Activated CD4-positive, alpha-beta T cell treated with anti-CD3 and anti-CD28 coated beads, Interleukin-2, amount 10 ng/mL, durations not matched to agents 24 days and 14 days (primary cell): ENCODE measurements around the gene SNRPD3. TPM values are rescaled to one million over a fixed set of nuclear protein-coding genes. Genes with fewer than 3 reads are reported as not detected.

ENCODE experiments used
- DNase-seq: peaks from one replicate; pipeline ENCODE4 v3.0.0; 2022
- H3K27ac Mint-ChIP-seq: one replicate; pipeline ENCODE4 v1.8.0; 2022; ENCODE audit warnings: mild to moderate bottlenecking, mixed read lengths
- H3K27me3 Mint-ChIP-seq: one replicate; pipeline ENCODE4 v1.8.0; 2022; ENCODE audit warnings: mixed read lengths
- H3K36me3 Mint-ChIP-seq: one replicate; pipeline ENCODE4 v1.8.0; 2022; ENCODE audit warnings: low read depth, mild to moderate bottlenecking, mixed read lengths
- H3K4me1 Mint-ChIP-seq: one replicate; pipeline ENCODE4 v1.8.0; 2021; ENCODE audit warnings: mixed read lengths
- H3K4me3 Mint-ChIP-seq: one replicate; pipeline ENCODE4 v1.8.0; 2022; ENCODE audit warnings: mild to moderate bottlenecking, moderate library complexity, mixed read lengths
- H3K9me3 Mint-ChIP-seq: one replicate; pipeline ENCODE4 v1.8.0; 2021; ENCODE audit warnings: mixed read lengths
- intact Hi-C: fragments of 100-400 bp; cut with micrococcal nuclease; formaldehyde crosslinking; loops from one replicate; pipeline ENCODE4 v1.15.1; 2023
- total RNA-seq: library from RNA; stranded (reverse); gene quantifications from 2 replicates; pipeline ENCODE4 v1.2.3, GENCODE V29; 2022

The SNRPD3 gene
- total RNA-seq, 1 donor from 2014 or later = 166 TPM

DNA sequence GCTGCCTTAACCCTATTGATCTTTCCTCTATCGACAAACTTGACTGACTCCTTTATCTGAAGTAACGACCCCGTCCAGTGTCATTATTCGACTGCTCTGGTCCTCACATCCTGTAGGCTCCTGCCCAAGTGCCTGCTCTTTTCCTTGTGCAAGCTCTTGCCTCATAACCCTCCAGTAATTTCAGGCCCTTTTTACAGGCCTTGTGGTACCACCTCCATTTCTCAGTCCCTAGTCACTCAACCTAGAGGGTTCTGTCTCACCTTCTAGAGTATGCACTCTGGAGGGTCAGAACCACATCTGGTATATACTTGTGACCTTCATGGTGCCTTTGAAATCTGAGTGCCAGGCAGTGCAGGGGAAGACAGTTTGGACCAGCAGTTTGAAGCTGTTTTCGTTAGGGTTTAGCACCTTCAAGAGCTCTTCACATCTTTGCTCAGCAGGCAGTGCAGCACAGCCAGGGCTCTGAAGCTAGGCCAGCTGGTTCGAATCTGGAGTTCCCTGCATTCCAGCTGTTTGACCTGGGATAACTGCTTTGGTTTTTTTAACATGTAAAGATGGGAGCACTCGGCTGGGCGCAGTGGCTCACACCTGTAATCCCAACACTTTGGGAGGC, 11.2 kb downstream of the SNRPD3 start:
- Mint-ChIP-seq H3K9me3 (no peaks in the 10 kb centered on the region), H3K36me3 (peaks cover 59% of the 10 kb centered on the region), H3K27ac (no peak overlapping the region), H3K4me3 (no peak overlapping the region), H3K4me1 (peaks cover 18% of the 10 kb centered on the region), H3K27me3 (no peaks in the 10 kb centered on the region)
- intact Hi-C loops = no loop called here
- no peak for DNase-seq

DNA sequence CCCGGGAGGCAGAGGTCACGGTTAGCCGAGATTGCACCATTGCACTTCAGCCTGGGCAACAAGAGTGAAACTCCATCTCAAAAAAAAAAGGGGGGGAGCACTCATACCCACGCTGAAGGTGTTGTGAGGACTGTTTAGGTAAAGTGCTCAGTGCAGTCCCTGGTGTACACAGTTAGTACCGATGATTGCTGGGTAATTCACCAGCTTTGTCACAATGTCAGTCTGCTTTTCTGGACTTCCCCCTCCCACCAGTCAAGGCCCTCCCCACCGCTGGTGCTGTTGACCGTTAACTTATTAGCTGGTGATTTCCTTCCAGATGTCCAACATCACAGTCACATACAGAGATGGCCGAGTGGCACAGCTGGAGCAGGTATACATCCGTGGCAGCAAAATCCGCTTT, 11.9 kb downstream of the SNRPD3 start:
- peaks cover 58% of the 10 kb centered on the region for H3K36me3 Mint-ChIP-seq
- H3K9me3 Mint-ChIP-seq = no peaks in the 10 kb centered on the region
- H3K4me3 Mint-ChIP-seq = no peak overlapping the region

DNA sequence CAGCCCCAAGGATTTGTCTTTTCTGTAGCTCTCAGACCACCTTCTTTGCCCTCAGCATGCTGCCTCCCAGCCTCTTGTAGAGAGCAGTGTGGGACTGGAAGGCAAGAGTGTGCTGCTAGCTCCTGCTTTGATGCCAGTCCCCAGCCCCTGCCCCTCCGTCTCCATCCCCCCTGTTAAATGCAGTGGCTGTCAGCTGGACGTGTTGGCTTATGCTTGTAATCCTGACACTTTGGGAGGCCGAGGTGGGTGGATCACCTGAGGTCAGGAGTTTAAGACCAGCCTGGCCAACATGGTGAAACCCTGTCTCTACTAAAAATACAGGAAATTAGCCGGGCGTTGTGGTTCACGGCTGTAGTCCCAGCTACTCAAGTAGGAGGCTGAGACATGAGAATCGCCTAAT, 15.5 kb downstream of the SNRPD3 start:
- no peak overlapping the region for H3K4me3 Mint-ChIP-seq
- H3K27ac Mint-ChIP-seq = no peak overlapping the region
- peaks cover 4% of the 10 kb centered on the region for H3K4me1 Mint-ChIP-seq
- intact Hi-C loops = no loop called here
- H3K36me3 Mint-ChIP-seq = peaks cover 66% of the 10 kb centered on the region
- H3K9me3 Mint-ChIP-seq = no peaks in the 10 kb centered on the region
- H3K27me3 Mint-ChIP-seq = no peaks in the 10 kb centered on the region
- no peak for DNase-seq

More for the DNA sequence above, 11.9 kb downstream of the SNRPD3 start:
- H3K27me3 Mint-ChIP-seq = no peaks in the 10 kb centered on the region
- H3K27ac Mint-ChIP-seq = no peak overlapping the region
- DNase-seq = no peak
- intact Hi-C loops = no loop called here
- peaks cover 17% of the 10 kb centered on the region for H3K4me1 Mint-ChIP-seq

DNA sequence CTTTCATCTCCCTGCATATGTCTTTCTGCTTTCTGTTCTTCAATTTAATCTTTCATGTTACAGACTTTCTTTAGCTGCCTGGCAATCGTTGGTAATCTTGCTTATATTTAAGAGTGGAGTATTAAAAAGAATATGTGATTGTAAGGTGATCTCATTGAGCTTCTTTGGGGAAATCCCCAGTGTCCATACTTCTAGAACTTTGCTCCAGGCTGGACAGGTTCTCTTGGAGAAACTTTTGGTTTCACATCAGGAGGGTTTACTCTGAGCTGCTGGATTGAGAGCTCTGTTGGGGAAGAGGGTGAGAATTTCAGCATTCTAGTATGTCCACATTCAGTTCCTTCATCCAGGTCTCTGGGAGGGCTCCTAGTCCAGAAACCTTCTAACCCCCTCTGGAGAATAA, 21.0 kb downstream of the SNRPD3 start:
- intact Hi-C loops = no loop called here
- Mint-ChIP-seq H3K36me3 (peaks cover 38% of the 10 kb centered on the region), H3K9me3 (no peaks in the 10 kb centered on the region), H3K4me1 (peaks cover 3% of the 10 kb centered on the region), H3K4me3 (no peak overlapping the region), H3K27ac (no peak overlapping the region), H3K27me3 (no peaks in the 10 kb centered on the region)
- DNase-seq = no peak

DNA sequence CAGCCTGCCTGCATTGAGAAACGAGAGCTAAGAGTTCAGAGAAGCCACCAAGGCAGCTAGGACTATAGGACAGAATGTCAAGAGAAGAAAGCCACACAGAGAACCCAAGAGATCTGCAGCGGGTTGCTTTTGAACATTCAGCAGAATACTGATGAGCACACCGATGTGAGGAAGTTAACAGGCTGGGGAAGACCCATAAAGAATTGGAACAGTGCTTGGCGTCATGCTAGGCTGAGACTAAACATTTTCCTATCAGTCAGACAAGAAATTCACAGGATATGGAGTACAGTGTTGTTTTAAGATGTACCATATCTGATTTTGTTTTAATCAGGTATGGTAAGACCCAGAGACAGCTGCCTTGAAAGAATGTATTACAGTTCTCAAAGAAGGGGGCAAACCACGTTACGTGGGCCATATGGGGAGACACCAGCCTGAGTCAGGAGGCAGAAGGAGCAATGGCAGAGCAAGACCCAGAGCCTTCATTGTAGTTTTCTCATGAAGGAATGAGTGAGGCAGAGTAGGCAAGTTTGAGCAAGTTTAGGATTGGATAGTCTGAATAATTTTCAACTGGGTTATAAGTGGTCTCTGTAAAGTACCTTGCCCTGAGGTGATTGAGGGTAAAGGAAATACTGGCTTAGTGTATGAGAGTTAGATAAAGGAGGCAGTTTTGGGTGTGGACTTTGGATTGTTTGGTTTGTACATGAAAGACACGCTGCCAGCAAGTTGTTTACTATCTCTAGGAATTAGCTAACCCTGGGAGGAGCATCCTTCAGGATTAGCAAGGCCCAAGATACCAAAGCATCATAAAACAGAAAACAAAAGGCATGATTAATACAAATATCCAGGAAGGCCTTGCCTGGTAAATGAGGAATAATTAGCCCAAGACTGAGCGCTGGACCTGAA, 22.8 kb downstream of the SNRPD3 start:
- no peak overlapping the region for H3K27ac Mint-ChIP-seq
- no peak overlapping the region for H3K4me3 Mint-ChIP-seq
- peaks cover 24% of the 10 kb centered on the region for H3K36me3 Mint-ChIP-seq
- H3K4me1 Mint-ChIP-seq = peaks cover 4% of the 10 kb centered on the region
- intact Hi-C loops = no loop called here
- no peaks in the 10 kb centered on the region for H3K9me3 Mint-ChIP-seq
- no peaks in the 10 kb centered on the region for H3K27me3 Mint-ChIP-seq
- no peak for DNase-seq

DNA sequence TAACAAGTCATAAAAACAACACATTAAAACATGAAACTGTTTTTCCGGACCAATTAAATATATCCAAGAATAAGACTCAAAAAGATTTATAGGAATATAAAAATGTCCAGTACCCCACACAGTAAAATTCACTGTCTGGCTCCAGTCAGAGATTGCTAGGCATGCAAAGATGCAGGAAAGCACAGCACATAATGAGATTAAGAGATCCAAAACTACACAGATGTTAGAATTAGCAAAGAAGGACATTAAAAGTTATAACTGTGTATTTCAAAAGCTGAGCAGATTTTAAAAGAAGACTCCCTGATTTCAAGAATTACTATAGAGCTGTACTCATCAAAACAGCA, 23.4 kb downstream of the SNRPD3 start:
- no peak overlapping the region for H3K4me3 Mint-ChIP-seq
- peaks cover 21% of the 10 kb centered on the region for H3K36me3 Mint-ChIP-seq
- intact Hi-C loops = no loop called here
- no peak overlapping the region for H3K27ac Mint-ChIP-seq
- no peak for DNase-seq
- no peaks in the 10 kb centered on the region for H3K9me3 Mint-ChIP-seq
- no peaks in the 10 kb centered on the region for H3K27me3 Mint-ChIP-seq
- peaks cover 8% of the 10 kb centered on the region for H3K4me1 Mint-ChIP-seq

DNA sequence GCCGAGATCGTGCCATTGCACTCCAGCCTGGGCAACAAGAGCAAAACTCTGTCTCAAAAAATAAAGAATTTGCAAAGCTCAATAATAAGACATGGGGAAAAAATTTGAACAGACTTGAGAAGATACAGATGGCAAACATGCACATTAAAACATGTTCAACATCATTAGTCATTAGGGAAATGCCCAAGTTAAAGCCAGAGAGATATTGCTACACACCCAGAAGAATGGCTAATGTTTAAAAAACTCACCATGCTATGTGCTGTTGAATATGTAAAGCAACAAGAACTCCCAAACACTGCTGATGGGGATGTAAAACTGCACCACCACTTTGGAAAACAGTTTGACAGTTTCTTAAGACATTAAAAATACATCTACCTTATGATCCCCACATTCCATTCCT, 24.5 kb downstream of the SNRPD3 start:
- Mint-ChIP-seq H3K27me3 (no peaks in the 10 kb centered on the region), H3K4me3 (no peak overlapping the region), H3K27ac (no peak overlapping the region), H3K4me1 (peaks cover 8% of the 10 kb centered on the region), H3K36me3 (peaks cover 12% of the 10 kb centered on the region), H3K9me3 (no peaks in the 10 kb centered on the region)
- DNase-seq = no peak
- intact Hi-C loops = no loop called here

DNA sequence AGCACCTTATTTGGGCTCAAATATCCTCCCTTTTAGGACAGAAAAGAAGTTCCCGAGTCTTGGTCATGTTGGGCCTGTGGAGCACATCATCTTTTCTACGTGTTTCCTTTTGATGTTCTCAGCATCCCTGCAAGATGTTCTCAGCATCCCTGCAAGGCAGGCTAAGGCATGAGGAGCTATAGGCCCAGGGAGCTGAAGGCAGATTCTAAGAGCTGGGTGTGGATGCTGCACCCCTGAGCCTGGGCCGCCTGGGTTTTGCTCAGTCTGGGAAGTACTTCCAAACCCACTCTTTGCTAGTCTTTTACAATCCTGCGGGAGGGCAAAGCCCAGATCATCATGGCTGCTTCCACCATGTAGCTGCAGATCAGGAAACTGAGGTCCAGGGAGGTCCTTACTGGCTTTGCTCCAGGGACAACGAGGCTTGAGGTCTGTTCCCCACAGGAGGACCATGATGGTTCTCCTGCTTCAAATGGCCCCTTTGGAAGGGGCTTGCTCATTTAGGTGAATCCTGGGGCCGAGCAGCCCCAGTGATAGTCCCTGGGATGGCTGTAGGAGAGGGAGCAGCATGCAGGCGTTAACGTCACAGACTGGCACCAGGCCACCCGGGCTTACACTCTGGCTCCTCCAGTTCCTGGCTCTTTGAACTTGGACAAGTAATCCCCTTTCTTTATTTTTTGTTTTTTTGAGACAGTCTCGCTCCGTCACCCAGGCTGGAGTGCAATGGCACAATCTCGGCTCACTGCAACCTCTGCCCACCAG, 26.4 kb downstream of the SNRPD3 start:
- Mint-ChIP-seq H3K4me1 (peaks cover 8% of the 10 kb centered on the region), H3K9me3 (no peaks in the 10 kb centered on the region), H3K36me3 (peaks cover 3% of the 10 kb centered on the region), H3K4me3 (no peak overlapping the region), H3K27me3 (no peaks in the 10 kb centered on the region), H3K27ac (no peak overlapping the region)
- intact Hi-C loops = no loop called here
- DNase-seq = no peak

DNA sequence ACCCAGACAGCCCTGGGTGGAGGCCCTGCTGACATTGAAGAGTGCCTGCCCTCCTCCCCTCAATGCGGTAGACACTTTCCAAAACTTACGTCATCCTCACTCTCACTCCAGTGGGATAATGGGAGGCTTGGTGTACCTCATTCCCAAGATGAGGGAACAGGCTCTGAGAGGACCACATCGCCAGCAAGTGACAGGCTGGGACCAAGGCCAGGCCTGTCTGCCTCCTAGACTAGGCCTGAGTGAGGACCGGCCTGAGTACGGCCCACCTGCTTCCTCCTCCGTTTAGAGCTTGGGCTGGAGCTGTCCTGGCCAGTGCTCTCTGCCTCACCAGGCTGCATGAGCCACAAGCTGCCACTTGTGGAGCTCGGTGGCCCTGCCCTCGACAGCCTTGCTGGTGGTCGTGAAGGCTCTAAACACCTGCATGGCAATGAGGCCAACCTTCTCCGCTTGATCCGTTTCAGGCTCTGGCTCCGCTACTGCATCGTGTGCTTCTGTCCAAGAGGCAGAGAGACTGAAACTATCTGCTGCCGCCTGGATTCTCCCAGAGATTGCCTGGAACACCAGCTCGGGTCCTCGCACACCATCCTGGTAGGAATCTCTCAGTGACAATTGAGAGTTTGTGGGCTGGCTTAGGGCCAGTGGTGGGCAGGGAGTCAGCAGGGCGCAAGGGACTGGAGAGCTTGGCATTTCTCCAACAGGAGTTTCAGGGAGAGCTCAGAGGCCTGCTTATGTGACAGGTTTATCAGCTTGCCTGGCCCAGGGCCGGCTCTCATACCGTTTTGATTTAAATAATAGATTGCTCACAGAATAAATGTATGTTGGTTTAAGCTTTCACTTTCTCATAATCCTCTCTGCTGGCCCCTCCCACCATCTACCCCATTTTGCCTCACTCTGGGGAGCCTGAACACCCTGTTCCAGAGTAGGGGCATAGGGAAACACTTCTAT, 27.7 kb downstream of the SNRPD3 start:
- Mint-ChIP-seq H3K9me3 (no peaks in the 10 kb centered on the region), H3K27ac (no peak overlapping the region), H3K36me3 (no peaks in the 10 kb centered on the region), H3K4me3 (no peak overlapping the region), H3K27me3 (no peaks in the 10 kb centered on the region), H3K4me1 (peaks cover 7% of the 10 kb centered on the region)
- no peak for DNase-seq
- intact Hi-C loops = no loop called here

DNA sequence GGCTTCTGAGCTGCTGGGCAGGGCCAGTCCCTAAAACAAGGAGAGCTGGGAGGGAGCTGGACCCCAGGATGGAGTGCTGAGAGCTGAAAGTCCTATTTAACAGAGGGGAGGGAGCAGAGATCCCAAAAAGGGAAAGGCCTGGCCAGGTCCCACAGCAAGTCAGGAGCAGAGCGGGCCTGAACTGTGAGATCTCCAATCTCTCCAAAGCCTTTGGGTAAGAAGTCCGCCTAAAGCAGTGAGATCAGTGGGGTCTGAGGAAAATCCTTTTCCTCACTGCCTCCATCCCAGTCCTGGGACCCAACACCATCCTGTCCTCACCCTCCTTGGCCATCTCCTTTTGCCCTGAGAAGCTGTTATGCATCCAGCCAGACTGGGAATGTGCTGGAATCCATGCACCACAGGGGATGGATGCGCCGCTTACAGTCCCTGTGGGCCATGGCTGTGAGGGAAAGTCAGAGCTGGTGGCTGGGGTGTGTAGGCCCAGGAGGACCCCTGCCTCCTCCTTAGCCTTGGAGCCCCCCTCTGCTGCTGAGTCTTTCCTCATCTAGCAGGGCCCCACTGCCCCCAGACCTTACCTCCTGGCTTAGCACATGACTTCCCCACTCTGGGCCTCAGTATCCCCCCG, 28.5 kb downstream of the SNRPD3 start:
- H3K4me3 Mint-ChIP-seq = no peak overlapping the region
- no peaks in the 10 kb centered on the region for H3K27me3 Mint-ChIP-seq
- no peaks in the 10 kb centered on the region for H3K36me3 Mint-ChIP-seq
- DNase-seq = no peak
- intact Hi-C loops = no loop called here
- H3K27ac Mint-ChIP-seq = no peak overlapping the region
- peaks cover 5% of the 10 kb centered on the region for H3K4me1 Mint-ChIP-seq
- no peaks in the 10 kb centered on the region for H3K9me3 Mint-ChIP-seq

DNA sequence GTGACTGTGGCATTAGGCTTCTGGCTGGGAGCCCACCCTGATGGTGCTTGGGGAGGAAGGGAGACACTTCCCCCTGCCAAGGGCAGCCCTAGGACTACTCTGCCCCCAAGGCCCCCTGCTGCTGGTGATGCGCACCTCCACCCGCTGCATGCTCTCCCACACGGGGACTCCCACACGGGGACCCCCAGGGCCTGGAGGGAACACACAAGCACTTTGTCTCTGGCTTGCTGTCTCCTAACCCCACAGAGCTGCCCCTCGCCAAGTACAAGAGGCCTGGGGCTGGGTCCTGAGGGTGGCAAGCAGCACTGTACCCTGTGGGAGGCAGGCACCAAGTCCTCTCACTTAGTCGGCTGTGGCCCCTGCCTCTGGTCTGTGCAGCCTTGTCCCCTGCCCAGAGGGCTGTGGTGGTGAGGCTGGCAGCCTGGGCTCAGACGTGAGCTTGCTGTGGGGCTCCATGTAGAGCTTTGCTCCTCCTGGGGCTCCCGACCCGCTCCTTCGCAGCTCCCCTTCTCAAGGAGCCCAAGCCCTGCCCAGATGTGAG, 29.1 kb downstream of the SNRPD3 start:
- Mint-ChIP-seq H3K4me1 (peaks cover 5% of the 10 kb centered on the region), H3K9me3 (no peaks in the 10 kb centered on the region), H3K4me3 (no peak overlapping the region), H3K27ac (no peak overlapping the region), H3K27me3 (no peaks in the 10 kb centered on the region), H3K36me3 (no peaks in the 10 kb centered on the region)
- no peak for DNase-seq
- intact Hi-C loops = no loop called here

DNA sequence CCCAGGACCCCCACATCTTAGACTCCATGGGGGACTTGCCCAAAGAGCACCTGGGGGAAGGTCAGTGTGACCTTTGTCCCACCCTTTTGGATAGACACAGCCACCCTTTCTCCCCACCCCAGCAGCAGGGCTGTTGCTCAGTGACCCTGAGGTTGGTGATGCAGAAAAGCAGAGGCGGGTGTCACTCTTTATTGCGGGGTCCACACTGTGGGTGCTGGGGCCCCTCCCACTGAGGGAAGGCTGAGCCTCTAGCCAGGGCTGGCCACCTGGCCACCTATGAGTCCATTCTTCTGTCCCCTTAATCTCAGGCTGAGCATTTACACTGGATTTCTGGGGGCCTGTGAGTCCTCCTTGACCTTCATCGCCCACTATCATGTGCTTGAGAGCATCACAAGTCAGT, 29.7 kb downstream of the SNRPD3 start:
- Mint-ChIP-seq H3K27me3 (no peaks in the 10 kb centered on the region), H3K4me3 (no peak overlapping the region), H3K36me3 (no peaks in the 10 kb centered on the region), H3K27ac (no peak overlapping the region), H3K4me1 (peaks cover 5% of the 10 kb centered on the region), H3K9me3 (no peaks in the 10 kb centered on the region)
- no peak for DNase-seq
- intact Hi-C loops = no loop called here
